ENCODE data around the gene MAP3K19.
"Not testable (repeated sequence)": the region's sequence is repeated elsewhere in the genome, so short reads cannot be mapped to it uniquely, and the experiment has no call there.

The MAP3K19 gene, protein sequence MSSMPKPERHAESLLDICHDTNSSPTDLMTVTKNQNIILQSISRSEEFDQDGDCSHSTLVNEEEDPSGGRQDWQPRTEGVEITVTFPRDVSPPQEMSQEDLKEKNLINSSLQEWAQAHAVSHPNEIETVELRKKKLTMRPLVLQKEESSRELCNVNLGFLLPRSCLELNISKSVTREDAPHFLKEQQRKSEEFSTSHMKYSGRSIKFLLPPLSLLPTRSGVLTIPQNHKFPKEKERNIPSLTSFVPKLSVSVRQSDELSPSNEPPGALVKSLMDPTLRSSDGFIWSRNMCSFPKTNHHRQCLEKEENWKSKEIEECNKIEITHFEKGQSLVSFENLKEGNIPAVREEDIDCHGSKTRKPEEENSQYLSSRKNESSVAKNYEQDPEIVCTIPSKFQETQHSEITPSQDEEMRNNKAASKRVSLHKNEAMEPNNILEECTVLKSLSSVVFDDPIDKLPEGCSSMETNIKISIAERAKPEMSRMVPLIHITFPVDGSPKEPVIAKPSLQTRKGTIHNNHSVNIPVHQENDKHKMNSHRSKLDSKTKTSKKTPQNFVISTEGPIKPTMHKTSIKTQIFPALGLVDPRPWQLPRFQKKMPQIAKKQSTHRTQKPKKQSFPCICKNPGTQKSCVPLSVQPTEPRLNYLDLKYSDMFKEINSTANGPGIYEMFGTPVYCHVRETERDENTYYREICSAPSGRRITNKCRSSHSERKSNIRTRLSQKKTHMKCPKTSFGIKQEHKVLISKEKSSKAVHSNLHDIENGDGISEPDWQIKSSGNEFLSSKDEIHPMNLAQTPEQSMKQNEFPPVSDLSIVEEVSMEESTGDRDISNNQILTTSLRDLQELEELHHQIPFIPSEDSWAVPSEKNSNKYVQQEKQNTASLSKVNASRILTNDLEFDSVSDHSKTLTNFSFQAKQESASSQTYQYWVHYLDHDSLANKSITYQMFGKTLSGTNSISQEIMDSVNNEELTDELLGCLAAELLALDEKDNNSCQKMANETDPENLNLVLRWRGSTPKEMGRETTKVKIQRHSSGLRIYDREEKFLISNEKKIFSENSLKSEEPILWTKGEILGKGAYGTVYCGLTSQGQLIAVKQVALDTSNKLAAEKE (N-terminal part only)

DNA sequence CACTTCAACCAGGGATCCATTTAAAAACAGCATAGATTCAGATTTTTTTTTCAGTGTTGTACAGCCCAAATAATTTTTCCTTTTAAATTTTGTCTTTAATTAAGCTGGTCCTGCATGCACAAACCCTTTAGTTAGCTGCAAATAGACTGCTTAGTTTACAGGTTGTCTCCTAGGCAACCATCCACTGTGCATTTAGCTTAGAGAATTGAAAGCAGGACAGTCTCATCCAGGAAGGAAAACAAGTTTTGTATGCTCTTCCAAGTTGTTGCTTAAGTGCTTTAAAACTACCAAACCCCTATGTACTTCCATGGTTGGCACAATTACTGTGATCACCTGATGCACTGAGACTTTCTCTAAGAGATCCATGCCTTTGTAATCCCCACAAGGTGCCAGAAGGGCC, at the start of gene MAP3K19:
TSS of gene MAP3K19 (minus strand) at position 148 of the 400 bp plus-strand sequence. CDS start 22,800 bp downstream, outside the sequence.
- DNase-seq (ENCODE audit: low read depth, low spot score) = no peak

DNA sequence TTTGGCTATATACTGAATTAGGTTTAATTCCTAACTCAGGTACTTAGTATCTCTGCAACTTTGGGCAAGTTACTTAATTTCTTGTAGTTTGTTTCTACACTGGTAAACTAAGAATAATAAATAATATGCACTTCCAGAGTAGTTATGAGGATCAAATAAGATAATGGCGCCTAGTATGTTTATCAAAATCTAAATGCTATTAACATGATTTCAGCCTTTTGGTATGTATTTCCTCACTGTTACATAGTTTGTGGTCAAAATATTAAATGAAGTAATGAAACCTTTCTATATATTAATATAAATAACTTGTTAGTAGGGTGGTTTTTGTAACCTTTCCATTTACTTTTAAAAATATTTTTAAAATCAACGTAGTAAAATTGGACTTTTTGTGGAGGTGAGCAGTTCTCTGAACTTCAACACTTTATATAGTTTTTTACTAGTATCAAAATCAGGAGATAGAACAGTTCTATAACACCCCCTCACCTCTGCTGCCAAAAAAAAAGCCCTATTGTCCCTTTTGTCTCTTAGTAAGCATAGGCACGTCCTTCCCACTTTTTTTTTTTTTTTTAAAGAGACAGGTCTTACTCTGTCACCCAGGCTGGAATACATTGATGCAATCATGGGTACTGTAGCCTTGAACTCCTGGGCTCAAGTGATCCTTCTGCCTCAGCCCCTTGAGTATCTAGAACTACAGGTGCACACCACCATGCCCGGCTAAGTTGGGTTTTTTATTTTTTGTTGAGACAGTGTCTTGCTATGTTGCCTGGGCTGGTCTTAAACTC, 49.6 kb upstream of the MAP3K19 start:
- DNase-seq (ENCODE audit: low read depth, low spot score) = no peak

DNA sequence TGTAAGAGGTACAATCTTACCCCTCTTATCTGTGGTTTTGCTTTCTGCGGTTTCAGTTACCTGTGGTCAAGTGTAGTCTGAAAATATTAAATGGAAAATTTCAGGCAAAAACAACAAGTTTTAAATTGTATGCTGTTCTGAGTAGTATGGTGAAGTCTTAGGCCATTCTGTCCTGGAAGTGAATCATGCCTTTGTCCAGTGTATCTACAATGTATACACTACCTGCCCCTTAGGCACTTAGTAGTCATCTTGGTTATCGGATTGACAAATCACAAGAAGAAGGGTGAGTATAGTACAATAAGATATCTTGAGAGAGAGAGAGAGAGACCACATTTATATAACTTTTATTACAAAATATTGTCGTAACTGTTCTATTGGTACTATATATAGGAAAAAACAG, 48.3 kb upstream of the MAP3K19 start:
- DNase-seq (ENCODE audit: low read depth, low spot score) = no peak

DNA sequence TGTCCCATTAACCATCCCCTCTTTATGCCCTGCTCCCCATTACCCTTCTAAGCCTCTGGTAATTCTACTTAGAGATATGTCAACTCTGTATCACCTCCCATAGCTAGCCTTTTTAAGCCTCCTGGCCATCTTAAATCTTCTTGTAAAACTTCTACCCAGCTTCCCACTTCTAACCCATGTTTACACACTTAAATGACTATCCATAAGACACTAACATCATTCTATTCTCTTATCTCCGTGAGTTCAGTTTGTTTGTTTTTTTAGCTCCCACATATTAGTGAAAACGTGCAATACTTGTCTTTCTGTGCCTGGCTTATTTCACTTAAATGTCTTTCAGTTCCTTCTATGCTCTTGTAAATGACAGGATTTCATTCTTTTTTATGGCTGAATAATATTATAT, 47.3 kb upstream of the MAP3K19 start:
- DNase-seq (ENCODE audit: low read depth, low spot score) = no peak

DNA sequence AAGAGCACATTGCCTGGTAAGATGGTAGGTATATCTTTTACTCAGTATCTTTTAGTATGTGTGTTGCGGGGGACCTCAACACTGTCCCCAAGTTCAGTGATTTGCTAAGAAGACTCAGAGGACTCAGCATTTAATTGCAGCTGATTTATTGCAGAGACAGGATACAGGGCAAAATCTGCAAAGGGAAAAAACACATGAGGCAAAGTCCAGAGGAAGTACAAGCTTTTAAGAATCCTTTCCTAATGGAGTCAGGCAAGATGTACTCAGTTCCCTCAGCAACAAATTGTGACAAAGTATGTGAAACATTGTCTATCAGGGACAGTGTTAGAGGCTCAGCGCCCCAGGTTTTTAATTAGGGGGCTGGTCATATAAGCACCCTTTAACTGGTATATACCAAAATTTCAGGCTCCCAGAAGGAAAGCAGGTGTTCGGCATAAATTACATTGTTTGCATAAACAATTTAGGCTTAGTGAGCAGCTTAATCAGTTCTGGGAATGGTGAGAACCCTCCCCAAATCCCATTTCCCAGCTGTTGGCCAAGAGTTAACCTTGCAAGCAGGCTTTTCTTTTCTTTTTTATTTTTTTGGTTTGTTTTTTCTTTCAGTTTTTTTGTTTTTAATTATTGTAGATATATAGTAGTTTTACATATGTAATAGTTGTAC, 46.6 kb upstream of the MAP3K19 start:
- no peak for DNase-seq (ENCODE audit: low read depth, low spot score)

DNA sequence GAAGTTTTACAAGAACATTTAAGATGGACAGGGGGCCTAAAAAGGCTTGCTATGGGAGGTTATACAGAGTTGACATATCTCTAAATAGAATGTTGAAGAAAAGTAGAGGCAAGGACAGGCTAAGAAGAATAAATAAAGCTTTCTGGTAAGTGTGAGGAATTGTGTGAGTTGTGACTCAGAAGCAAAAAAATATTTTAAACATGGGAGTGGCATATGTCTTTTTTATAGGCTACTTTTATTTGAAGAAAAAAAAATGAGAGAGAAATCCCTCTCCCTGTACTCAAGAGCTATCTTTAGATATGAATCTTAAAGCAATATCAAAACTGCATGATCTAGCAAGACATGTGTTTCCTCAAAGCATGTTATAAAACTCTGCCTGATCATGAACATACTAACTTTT, 45.9 kb upstream of the MAP3K19 start:
- no peak for DNase-seq (ENCODE audit: low read depth, low spot score)

DNA sequence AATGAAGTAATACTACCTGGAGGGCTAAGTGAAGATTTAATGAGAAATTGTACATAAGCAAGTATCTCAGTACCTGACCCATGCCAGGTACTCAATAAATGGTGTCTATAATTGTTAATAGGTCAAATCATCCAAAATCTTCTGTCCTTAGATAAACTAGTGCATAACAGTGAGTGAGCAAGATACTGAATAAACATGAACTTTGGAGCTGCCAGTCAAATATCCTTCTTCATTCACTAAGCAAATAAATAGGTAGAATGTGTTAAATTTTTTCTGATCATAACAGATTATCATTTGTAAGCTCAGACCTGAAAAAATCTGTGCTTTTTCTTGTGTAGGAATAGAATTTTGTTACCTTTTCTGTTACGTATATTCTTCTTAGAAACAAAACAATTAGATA, 44.4 kb upstream of the MAP3K19 start:
- DNase-seq (ENCODE audit: low read depth, low spot score) = no peak

DNA sequence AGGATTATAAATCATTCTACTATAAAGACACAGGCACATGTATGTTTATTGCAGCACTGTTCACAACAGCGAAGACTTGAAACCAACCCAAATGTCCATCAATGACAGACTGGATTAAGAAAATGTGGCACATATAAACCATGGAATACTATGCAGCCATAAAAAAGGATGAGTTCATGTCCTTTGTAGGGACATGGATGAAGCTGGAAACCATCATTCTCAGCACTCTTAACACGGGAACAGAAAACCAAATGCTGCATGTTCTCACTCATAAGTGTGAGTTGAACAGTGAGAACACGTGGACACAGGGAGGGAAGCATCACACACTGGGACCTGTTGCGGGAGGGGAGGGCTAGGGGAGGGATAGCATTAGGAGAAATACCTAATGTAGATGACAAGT, 42.4 kb upstream of the MAP3K19 start:
- DNase-seq (ENCODE audit: low read depth, low spot score) = not testable (repeated sequence)

DNA sequence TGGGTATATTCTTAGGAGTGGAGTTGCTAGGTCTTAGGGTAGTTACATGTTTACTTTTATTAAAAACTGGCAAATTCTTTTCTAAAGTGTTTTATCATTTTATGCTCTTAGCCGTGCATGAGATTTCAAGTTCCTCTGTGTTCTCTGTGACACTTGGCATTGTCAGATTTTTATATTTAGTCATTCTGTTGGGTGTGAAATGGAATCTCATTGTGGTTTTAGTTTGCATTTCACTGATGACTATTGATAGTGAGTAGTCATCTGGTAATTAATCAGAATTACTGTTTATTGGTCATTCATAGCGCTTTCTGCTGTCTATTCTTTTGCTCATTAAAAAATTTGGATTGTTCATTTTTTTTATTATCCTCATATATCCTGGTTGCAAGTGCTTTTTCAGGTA, 39.0 kb upstream of the MAP3K19 start:
- DNase-seq (ENCODE audit: low read depth, low spot score) = no peak

DNA sequence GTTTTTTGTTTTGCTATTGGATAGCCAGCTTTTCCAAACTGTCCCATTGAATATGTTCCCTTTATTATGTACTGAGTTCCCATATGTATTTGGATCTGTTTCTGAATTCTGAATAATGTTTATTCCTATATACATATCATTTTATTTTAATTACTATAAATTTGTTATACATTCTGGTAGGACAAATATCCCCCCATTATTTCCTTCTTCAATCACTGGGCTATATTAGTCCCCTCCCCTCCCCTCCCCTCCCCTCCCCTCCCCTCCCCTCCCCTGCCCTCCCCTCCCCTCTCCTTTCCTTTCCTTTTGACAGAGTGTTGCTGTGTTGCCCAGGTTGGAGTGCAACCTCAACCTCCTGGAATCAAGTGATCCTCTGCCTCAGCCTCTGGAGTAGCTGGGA, 31.2 kb upstream of the MAP3K19 start:
- no peak for DNase-seq (ENCODE audit: low read depth, low spot score)

DNA sequence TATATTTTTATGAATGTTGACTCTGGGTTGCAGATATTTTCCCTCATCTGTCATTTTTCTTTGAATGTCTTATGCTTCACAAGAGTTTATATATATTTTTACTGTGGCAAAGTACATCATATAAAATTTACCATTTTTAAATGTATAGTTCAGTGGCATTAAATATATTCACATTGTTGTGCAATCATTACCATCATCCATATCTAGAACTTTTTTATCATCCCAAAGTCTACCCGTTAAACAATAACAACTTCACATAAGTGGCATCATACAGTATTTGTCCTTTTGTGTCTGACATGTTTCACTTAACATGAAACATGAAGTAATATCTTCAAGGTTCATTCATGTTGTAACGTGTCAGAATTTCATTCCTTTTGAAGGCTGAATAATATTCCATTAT, 29.3 kb upstream of the MAP3K19 start:
- DNase-seq (ENCODE audit: low read depth, low spot score) = no peak

DNA sequence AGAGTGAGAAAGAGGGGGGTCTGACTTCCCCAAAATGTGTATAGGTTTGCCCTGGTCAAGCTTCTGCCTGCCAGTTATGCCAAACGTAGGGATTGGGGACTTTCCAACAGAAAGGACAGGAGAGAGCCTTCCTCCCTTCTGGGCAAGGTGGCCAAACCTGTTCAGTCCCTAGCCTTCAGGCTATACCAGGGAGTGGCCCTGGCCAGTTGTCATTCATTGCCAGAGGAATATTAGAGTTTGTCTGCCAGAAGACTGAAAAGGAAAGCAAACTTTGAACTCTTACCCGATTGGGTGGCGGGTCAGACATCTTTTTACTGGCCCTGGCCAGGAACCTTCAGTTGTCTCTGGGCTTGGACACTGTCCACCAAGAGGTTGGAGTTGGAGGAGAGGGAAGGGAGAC, 27.0 kb upstream of the MAP3K19 start:
- DNase-seq (ENCODE audit: low read depth, low spot score) = no peak

DNA sequence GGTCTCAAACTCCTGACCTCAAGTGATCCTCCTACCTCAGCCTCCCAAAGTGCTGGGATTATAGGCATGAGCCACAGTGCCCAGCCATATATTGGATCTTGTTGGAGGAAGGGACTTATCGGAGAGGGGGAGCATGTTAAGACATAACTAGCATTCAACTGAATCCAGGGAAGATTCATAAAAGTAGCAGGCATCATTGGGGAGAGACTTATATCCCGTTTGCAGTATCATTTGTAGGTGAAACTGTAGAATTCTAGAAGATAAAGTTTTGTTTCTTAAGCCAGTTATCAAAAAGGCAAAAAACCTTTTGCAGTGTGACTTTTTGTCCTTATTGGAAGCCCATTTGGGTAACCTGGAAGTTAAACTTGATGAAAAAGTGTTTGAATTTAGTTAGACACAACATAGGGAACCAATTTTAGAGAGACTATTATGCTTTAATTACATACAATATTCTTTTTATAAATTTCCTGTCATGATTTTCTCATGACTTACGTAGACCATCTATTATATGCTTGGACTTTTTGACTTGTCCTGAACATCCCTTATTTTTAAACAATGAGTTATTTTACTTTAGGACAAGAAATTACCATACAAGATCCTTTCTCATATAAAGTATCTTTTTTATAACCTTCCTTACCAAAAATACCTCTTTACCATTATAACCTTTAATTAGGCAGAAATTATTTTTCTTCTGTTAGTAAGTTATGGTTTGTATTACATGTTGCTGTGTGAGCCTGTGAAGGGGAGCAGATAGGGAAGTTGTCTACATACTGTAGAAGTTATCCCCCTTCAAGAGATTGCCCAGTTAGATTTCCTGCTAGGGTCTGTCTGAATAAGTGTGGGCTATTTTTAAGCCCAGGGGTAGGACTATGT, 25.1 kb upstream of the MAP3K19 start:
- DNase-seq (ENCODE audit: low read depth, low spot score) = no peak

DNA sequence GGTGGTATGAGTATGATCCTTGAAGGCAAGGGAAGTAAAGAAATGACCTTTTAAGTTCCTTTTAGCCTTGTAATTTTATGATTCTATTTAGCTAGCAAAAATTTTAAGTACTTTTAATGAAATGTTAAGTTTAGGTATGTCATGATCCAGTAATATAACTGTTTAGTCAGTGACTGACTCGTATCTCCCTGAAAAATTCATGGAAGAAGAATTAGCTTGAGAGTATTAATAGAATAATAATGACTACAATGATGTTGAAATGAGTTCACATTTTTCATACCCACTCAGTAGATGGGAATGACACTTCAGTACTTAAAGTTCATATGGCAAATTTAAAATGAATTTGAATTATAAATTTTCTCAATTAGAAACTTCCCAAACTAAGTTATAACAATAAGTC, 19.5 kb upstream of the MAP3K19 start:
- no peak for DNase-seq (ENCODE audit: low read depth, low spot score)

DNA sequence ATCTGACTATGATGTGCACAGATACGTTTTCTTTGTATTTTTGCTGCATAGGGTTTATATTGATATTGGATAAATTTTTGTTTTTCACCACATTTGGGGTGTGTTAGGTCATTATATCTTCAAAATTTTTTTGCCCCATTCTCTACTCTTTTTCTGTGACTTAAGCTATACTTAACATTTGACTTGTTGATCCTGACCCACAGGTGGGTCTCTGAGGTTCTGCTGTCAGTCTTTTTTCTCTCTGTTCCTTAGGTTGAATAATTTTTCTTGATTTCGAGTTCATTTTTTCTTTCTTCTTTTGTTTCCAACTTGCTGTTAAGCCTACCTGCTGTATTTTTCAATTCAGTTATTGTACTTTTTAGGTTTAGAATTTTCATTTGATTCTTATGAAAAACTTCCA, 16.9 kb upstream of the MAP3K19 start:
- DNase-seq (ENCODE audit: low read depth, low spot score) = no peak

DNA sequence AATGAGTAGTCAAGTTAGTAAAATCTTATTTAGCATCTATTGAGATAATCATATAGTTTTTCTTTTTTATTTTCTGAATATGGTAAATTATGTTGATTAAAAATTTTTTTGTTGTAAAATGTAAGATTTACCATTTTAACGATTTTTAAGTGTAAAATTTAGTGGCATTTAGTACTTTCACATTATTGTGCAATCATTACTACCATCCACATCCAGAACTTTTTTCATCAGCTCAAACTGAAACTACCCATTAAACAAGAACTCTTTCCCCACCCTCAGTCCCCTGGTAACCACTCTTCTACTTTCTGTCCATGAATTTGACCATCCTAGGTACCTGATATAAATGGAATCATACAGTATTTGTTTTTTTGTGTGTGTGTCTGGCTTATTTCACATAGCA, 16.0 kb upstream of the MAP3K19 start:
- no peak for DNase-seq (ENCODE audit: low read depth, low spot score)

DNA sequence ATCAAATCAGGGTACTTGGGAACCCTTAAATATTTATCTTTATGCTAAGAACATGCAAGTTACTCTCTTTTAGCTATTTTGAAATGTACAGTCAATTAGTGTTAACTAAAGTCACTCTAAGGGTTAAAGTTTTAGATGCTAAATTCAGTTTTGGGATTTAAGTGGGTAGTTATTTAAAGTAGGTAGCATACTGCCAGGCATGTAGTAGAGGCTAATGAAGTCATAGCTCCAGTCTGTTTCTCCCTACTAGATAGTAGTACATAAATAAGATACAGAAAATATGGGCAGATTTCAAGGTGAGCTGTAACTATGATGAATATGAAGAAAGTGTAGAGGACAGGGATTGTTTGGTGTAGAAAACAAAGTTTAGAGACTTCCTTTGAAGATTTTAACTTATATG, 12.3 kb upstream of the MAP3K19 start:
- no peak for DNase-seq (ENCODE audit: low read depth, low spot score)

DNA sequence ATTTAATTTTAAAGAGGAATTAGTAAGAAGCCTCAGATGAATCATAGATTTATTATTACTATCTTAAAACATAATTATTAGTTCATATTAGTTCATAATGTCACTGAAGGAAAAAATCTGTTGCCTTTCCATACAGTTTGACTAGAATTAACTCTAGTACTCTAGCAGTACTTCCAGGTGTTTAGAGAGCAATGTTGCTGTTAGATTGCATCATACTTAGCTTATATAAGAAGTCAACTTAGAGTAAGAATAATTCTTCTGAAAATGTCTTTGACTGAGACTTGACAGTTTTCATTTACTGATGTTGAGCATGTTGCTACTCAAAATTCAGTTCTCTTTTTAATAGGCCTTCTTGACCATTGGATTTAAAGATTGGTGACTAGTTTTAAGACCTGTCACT, 9.5 kb upstream of the MAP3K19 start:
- DNase-seq (ENCODE audit: low read depth, low spot score) = no peak

DNA sequence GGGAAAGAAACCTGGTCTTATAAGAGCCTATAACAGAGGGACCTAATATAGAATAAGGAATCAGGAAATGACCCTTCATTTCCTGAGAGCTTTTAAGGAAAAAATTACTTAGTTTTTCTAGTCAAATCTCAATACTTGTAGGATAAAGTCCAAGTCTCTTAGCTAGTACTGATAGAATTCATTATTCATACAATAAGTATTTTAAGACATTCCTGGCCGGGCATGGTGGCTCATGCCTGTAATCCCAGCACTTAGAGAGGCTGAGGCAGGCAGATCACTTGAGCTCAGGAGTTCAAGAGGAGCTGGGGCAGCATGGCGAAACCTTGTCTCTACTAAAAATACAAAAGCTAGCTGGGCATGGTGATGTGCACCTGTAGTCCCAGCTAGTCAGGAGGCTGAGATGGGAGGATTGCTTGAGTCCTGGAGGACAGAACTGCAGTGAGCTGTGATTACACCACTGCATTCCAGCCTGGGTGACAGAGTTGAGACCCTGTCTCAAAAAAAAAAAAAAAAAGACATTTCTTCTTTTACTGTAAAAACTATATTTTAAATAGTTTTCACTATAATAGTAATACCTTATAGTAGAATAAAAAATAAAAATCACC, 8.0 kb upstream of the MAP3K19 start:
- peak; percentile 53 for DNase-seq (ENCODE audit: low read depth, low spot score)

All from astrocyte of the hippocampus (primary cell).